IPS DF 19.7 (cell line): ENCODE measurements around the gene INTS12.

Source experiments
- DNase-seq: peaks from one replicate; pipeline ENCODE4 v3.0.0-alpha.2; 2013; ENCODE audit warnings: low read depth, low spot score

Gene INTS12

DNA sequence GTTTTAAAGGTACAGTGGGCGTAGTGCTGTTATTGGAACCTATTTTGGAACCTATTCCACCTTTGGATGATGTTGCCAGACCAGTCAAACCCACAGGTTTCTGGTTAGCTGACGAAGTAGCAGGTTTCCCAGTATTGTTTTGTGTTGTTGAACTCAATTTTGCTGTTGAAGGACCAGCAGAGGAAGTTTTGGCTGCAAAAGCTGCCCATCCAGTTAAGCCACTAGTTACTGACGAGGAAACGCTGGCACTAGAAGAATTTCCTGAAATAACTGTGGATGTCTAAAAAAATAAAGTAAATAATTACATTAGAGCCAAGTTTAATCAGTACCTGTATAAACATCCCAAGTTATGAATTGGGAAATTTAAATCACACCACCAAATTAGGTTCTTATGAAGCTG is 25.5 kb downstream of the INTS12 start:
- no peak for DNase-seq

DNA sequence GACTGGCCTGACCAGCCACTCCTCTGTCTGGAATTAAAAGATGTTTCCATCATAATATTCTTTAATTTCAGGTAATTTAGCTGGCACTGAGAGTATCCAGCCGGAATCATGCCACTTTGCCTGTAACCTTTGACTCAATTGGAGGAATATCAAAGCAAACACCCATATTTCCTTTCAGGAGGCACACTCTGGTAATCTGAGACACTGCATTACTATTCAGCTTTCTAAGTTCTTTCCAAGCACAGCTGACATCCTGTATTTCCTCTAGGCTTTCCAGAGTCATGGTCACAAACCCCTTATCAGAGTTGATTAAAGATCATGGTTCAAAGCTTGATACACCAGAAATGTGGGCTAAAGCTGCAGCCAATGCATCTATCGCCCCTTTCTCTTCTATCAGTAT is 29.3 kb downstream of the INTS12 start:
- DNase-seq = no peak

DNA sequence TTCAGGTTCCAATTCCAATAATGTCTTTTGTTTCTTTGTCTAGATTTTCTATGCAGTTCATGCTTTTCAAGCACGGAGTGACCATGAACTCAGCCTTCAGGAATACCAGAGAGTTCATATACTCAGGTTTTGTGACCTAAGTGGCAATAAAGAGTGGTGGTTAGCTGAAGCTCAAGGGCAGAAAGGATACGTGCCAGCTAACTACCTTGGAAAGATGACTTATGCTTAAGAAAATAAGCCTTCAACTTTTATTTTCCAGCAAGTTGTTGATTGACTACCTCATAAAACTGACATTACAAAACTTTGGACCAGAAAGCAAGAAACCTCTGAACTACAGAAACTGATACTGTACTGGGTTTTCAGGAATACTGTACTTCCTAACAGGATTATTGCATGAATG is 30.8 kb downstream of the INTS12 start:
- DNase-seq = no peak

DNA sequence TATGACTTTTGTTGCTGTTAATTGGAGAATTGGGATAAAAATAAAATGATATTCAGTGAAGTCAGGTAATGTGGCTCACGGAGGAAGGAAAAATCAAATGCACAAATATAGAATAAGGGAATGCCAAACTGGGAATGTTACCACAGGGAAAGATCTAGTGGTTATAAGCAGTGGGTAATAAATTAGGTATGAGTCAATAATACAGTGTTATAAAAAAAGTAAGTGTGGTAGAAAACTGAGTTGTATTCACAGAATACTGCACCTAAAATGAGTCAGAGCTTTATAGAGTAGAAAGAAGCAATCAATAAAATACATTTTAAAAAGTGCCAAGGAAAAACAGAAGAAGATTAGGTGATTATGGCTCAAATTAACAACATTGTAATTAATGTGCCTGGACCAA is 34.5 kb downstream of the INTS12 start:
- no peak for DNase-seq

DNA sequence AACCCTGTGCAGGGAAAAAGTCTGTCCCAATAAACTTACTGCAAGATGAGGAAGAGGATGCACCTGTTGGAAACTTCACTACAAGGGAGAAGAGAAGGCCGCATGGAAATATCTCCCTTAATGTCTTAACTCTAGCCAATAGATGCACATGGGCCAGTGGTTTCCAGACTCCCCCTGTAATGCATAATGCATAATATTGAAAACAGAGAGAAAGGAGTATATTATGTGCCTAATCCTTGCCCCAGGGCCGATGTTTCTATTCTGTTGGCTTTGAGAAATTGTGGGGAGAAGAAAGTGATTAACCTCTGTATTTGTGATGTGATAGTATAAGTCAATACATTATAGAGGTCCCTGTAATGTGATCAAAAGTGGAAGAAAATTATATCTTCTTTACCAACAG is 37.2 kb downstream of the INTS12 start:
- no peak for DNase-seq

DNA sequence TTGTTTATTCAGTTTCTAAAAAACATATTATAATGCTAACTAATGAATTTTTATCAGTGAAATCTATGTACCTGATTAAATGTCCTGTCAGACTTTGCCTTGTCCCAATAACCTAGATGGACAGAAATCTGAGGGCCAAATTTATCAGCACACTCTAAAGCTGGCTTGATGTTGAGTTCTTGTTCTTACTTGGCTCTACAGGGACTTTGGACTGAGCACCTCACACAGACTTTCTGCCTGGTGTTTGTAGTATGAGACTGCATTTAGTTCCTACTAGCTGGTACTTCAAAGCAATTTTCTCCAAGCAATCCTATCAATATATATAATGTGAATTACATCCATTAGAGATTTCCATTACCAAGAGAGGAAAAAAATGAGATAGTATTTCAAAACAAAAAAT is 37.8 kb downstream of the INTS12 start:
- DNase-seq = no peak

DNA sequence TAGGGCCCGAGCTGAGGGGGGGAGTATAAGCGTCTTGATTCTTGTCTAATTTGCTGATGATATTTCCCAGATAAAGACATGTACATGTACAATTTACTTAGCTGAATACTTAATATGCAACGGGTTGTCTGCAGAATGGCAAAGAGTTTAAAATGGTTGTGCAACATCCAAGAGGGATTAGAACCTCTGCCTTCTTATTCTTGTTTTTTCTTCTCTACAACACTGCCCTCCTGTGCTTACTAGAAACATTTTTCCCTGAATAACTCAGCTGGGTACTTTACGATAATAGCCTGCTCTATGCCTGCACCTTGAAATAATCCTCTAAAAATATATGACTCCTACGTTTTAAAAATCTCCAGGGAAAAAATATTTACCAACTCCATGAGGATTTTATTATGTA is 41.8 kb downstream of the INTS12 start:
- DNase-seq = no peak

DNA sequence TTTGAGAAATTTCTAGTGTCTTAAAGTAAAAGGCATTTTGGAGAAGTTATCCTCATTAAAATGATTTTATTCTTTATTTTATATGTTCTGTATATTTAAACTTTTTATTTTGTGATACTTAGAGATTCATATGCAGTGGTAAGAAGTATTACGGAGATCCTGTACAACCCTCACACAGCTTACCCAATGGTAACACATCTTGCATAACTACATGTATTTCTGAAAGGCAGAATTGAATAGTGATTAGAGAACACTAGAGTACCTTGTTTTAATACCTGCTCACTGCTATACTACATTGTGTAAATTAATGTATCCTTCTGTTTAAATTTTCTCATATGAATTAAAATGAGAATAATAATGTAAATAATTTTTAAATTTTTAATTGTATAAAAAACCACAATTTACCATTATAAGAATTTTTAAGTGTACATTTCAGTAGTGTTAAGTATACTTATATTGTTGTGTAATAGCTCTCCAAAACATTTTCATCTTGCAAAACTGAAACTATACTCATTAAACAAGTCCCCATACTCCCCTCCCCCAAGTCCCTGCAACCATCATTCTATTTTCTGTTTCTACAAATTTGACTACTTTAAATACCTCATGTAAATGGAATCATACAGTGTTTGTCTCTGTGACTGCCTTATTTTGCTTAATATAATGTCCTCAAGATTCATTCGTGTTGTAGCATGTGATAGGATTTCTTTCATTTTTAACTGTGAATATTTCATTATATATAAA is 45.4 kb downstream of the INTS12 start:
- no peak for DNase-seq

DNA sequence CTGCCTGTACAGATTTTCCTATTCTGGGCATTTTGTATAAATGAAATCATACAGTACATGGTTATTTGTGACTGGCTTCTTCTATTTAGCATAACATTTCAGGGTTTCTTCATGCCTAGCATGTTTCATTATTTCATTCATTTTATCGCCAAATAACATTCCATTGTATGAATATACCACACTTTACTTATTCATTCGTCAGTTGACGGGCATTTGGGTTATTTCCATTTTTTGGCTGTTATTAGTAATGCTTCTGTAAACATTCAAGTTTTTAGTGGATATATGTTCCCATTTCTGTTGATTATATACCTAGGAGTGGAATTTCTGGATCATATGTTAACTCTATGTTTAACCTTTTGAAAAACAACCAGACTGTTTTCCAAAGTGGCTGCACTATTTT is 47.5 kb downstream of the INTS12 start:
- DNase-seq = no peak

DNA sequence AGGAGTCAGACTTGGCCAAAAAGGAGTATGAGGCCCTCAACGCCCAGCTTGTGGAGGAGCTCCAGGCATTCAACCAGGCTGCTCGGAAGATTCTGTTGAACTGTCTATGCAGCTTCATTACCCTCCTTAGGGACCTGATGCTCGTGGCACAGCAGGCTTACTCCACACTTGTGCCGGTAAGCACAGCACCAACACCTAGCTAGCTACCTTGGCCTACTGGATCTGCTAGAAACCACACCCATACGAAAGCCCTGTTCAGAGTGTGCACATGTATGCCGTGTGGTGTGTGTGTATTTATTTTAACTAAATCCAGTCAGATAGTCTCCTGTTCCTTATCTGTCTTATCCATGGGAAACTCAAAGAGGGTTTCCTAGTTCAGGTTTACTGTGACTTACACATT is 49.3 kb downstream of the INTS12 start:
- no peak for DNase-seq

DNA sequence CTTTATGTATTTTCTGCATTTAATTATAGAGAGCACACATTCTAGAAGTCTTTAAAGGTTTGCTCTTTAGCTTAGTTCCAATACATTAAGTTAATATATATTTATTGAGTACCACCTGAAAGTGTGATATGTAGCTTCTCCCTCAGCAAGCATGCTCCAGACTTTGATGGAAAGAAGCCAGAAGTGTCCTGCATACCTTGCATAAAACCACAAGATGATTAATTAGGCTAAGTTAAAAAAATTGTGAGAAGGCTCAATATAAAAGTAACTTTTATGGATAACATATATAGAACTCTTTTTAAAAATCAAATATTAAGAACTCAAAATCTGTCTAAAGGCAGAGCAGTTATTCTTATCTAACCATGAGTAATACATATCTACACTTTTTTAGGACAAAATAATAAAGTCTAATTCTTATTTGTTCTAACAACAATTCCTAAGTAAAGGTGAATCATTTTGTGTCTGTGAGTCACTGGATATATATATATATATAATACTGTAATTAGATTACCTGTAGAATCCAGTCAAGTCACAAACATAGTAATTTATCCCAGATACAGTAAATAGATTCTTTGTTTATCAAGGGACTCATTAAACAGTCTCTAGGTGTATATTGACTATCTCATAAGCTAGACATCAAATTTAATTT is 51.2 kb downstream of the INTS12 start:
- no peak for DNase-seq

DNA sequence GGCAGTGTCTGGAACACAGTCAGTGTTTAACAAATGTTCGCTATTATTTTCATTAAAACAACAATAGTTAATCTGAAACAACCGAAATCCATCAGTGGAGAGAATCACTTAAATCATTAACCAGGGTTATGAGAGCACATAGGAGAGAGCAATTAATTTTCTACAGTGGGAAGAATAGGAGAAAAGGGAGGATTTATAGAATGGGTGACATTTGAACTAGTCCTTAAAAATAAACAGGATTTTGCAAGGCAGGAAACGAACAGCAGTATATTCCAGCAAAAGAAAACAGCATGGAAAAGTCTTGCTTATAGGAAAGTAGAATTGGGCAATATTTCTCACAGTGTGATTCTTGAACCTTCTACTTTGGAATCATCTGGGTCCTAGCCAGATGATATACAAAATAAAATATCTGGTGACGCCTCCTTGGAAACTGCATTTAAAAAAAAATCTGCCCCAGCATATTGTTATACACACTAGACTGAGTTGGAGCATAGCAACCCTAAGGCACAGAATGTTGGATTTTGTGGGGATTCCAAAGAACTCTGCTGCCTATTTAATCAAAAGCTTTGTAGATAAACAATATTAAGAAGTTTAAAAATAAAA is 56.1 kb downstream of the INTS12 start:
- no peak for DNase-seq

DNA sequence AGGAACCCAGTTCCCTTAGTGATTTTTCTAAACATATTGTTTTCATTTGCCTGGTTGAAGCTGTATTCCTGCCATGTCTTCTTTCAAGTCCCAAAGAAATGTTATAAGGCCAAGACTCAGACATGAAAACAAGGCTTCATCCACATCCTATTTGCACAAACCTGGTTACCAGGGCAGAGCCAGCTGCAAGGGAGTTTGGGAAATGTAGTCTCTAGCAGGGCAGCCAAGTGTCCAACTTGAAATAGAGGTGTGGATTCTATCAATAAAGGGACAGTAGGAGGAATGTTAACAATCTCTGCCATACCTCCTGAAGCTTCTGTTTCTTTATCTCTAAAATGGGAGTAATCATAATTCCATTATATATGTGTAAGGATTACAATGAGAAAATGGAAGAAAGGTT is 56.6 kb downstream of the INTS12 start:
- DNase-seq = no peak

DNA sequence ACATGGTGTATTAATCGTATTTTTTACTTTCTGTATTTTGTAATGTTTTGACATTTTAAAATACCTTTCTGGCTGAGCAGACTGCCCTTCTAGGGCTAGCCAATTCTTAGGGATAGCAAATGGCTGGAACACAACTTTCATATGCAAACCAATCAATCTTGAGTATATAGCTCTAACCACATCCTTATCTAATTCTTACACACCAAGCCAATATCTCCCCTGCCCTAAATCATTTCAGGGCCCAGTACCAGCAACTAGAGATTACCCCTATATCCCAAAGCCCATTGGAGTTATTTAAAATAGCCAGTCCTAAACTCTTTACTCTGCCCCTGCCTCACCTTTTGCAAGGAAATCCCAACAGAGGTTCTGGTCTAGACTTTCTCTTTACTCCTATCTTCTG is 58.3 kb downstream of the INTS12 start:
- no peak for DNase-seq

DNA sequence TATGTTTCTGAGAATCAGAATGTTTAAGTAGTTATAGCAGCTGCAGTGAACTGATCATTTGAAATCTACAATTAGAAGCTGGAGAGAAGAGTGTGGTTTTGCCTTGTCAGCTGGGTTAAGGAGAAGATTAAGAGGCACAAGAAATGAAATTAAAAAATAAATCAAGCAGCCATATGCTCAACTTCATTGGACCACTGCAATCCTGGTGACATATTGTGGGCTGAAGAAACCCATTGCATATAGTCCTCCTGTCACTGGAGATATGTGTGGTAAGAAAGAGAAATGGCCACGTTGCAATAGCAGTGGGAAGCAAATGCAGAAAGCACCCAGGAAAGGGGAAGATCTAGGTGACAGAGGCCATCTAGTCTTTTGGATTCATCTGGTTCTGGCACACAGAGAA is 63.0 kb downstream of the INTS12 start:
- no peak for DNase-seq

DNA sequence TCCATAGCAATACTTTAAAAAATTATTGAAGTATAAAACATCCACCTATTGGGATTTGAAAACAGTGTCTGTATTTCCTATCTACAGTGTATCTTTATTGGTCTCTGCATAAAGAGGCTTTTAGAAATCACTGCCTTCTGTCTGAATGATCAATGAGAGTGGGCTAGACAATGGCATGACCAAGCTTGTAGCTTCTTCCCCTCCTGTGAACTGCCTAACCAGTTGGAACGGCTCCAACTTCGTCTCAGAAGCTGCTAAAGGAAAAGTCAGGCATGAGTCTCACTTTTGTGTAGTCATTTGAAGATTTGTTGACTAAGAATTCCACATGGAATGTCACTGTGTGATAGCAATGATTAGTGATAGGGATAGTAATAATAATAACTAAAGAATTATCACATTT is 64.2 kb downstream of the INTS12 start:
- DNase-seq = no peak

DNA sequence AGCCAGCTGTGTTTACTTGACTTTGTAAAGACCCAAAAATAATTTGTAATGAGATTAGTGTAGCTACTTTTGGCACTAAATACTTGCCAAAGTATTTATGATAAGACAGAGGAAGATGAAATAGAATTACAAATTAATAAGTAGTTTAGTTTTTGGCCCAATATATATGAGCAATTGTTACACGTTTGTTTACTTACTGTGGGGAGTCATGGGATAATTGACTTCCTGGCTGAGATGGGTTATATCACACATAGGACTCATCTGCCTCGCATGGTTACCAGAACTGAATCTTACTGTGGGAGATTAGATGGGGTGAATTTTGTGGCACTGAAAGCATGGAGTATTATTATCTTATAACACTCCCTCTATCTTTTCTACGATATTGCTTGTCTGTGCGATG is 66.6 kb downstream of the INTS12 start:
- DNase-seq = no peak

DNA sequence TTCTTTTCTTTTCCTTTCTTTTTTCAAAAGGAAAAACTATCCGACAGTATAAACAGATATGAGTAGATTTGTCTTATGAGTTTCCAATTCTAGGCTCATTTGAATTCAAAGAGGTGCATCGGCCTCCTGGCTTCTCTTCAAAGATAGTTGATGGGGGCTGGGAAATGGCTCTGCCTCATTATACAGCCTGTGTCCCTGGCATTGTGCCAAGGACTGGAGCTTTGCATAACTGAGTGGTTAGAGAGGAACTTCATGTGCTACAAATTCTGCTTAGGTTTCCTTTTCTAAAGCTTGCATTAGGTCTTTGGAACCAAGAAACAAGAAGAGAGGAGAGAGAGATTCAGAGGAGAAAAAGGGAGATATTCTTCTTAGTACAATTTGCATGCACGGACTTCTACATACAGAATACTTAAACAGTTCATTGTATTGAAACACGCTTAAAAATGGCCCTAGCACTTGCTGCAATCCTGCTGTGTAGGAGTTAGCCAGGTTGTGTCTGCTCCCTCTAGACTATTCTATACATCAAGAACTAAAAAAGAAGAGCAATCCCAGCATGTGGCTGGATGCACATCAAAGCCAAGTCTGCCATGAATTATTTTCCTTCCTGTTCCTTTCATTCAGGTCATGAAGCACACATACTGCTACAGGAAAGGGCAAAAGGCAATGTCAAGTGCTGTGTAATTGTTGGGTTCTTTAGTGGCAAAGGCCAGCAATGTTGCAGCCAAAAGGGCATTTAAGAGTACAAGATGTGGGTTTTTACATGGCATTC is 70.9 kb downstream of the INTS12 start:
- DNase-seq = no peak

DNA sequence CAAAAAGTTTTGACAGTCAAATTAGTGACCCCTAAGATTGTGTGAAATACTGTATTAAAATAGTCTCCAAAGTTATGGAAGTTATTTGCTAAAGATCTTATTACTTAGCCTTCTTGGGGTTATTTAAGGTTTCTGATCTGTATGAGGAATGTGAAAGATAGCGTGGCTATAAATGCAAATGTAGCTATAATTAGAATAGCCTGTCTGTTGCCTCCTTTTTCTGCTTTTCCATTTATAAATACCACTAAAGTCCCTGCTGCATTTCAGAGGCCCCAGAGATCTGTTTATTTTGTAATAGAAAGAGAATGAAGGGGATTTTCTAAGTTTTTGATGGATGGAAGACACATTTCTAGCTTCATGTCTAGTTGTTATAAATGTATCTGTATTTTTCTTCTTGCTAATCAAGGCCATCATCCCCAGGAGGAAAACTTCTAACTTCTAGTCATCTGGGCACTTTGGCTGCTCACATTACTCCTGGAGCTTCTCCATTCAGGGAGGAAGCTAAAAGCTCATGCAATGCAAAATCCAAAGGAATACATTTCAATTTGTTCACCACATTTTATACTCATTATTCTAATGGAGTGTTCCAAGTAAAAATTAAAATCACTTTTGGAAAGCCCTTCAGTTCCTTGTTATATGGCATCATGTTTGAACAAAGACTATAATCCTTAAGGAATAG is 73.9 kb downstream of the INTS12 start:
- DNase-seq = no peak

DNA sequence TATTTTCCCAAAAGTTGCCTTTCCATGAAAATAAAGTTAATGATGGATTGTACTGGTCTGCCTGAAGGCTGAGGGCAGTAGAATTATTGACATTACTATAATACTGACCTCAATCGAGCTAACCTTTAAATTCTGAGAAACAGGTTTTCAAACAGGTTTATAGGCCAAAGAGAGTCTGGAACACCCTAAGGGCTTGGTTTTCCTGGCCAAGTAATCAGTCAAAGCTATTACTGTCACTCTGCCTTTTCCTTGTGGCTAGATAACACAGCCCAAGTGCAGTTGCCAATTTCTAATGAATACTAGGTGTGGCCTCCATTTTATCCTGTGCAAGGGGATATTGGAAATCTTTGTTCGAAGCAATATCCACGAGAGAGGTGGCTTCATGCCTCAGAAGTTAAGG is 75.2 kb downstream of the INTS12 start:
- DNase-seq = no peak
